Loucy (cell line): ENCODE data around the gene ARL11.

ENCODE experiments used
- H2AFZ ChIP-seq: fragments of 200-600 bp; sonication (generic); 2 replicates; pipeline ENCODE4 v1.6.0; 2016; ENCODE audit warnings: antibody characterized with exemption, mild to moderate bottlenecking, low read length, moderate library complexity
- H3F3A ChIP-seq: fragments of 200-600 bp; 2 replicates; pipeline ENCODE4 v1.6.0; 2016; ENCODE audit warnings: antibody characterized with exemption, low read depth, mild to moderate bottlenecking
- H3K27me3 ChIP-seq: fragments of 200-600 bp; sonication (generic); 2 replicates; pipeline ENCODE4 v1.6.1; 2014; ENCODE audit warnings: low read length, mild to moderate bottlenecking; ENCODE audit not compliant: insufficient read depth, poor library complexity, severe bottlenecking
- H3K36me3 ChIP-seq: fragments of 200-600 bp; sonication (generic); 2 replicates; pipeline ENCODE4 v1.6.1; 2016; ENCODE audit warnings: low read length; ENCODE audit not compliant: insufficient read depth
- H3K4me1 ChIP-seq: fragments of 200-600 bp; sonication (generic); 2 replicates; pipeline ENCODE4 v1.5.1; 2014; ENCODE audit warnings: low read length, mild to moderate bottlenecking; ENCODE audit not compliant: insufficient read depth, poor library complexity, severe bottlenecking
- H3K4me2 ChIP-seq: fragments of 200-600 bp; sonication (generic); 2 replicates; pipeline ENCODE4 v1.6.0; 2014; ENCODE audit warnings: antibody characterized with exemption, low read length, low read depth, mild to moderate bottlenecking; ENCODE audit not compliant: poor library complexity, severe bottlenecking
- H3K4me3 ChIP-seq: fragments of 200-600 bp; sonication (generic); 2 replicates; pipeline ENCODE4 v1.5.1; 2014; ENCODE audit warnings: low read length, mild to moderate bottlenecking, mixed read lengths; ENCODE audit not compliant: poor library complexity, severe bottlenecking
- H3K79me2 ChIP-seq: fragments of 200-600 bp; sonication (generic); 2 replicates; pipeline ENCODE4 v1.6.1; 2014; ENCODE audit warnings: low read length; ENCODE audit not compliant: insufficient read depth
- H3K9ac ChIP-seq: fragments of 200-600 bp; sonication (generic); 2 replicates; pipeline ENCODE4 v1.6.0; 2014; ENCODE audit warnings: mild to moderate bottlenecking, low read depth, low read length, moderate library complexity; ENCODE audit not compliant: poor library complexity, severe bottlenecking
- H3K9me2 ChIP-seq: fragments of 200-600 bp; sonication (generic); replicated peaks from 2 replicates; pipeline ENCODE4 v1.6.1; 2016; ENCODE audit warnings: low read depth, low read length, mixed read lengths
- H3K9me3 ChIP-seq: fragments of 200-600 bp; sonication (generic); 2 replicates; pipeline ENCODE4 v1.6.1; 2014; ENCODE audit warnings: mild to moderate bottlenecking, antibody characterized with exemption, low read length, low read depth; ENCODE audit not compliant: insufficient read depth
- H4K20me1 ChIP-seq: fragments of 200-600 bp; sonication (generic); 2 replicates; pipeline ENCODE4 v1.6.0; 2014; ENCODE audit warnings: antibody characterized with exemption, low read length, mild to moderate bottlenecking; ENCODE audit not compliant: insufficient read depth, poor library complexity, severe bottlenecking
- CTCF ChIP-seq: fragments of 200-600 bp; sonication (generic); conservative IDR thresholded peaks from 2 replicates; pipeline ENCODE4 v1.5.1; 2014; ENCODE audit warnings: mild to moderate bottlenecking, antibody characterized with exemption, low read length
- EZH2phosphoT487 ChIP-seq: fragments of 200-600 bp; IDR thresholded peaks from 2 replicates; pipeline ENCODE4 v1.6.1; 2018; ENCODE audit warnings: antibody characterized with exemption, mild to moderate bottlenecking, moderate library complexity, borderline replicate concordance

Gene ARL11

GRCh38 chr13:49622174-49622946, 5.9 kb upstream of the ARL11 start:
- no peaks in the 10 kb centered on the region for H3K79me2 ChIP-seq
- no peaks in the 10 kb centered on the region for H3K9me2 ChIP-seq
- no peaks in the 10 kb centered on the region for H3K4me1 ChIP-seq
- H2AFZ ChIP-seq, result no peak overlapping the region
- TF ChIP-seq EZH2phosphoT487 (no peak), CTCF (no peak)
- no peaks in the 10 kb centered on the region for H3K27me3 ChIP-seq
- H4K20me1 ChIP-seq, result no peaks in the 10 kb centered on the region
- H3K36me3 ChIP-seq, result no peaks in the 10 kb centered on the region
- H3K9ac ChIP-seq, result no peak overlapping the region
- H3K4me3 ChIP-seq, result no peak overlapping the region
- no peaks in the 10 kb centered on the region for H3F3A ChIP-seq
- no peak overlapping the region for H3K4me2 ChIP-seq
- H3K9me3 ChIP-seq, result no peaks in the 10 kb centered on the region

GRCh38 chr13:49624229-49624628, 4.1 kb upstream of the ARL11 start:
- no peak overlapping the region for H3K9ac ChIP-seq
- H3K9me2 ChIP-seq, result no peaks in the 10 kb centered on the region
- no peaks in the 10 kb centered on the region for H3K4me1 ChIP-seq
- H3K4me3 ChIP-seq, result no peak overlapping the region
- H3F3A ChIP-seq, result no peaks in the 10 kb centered on the region
- no peaks in the 10 kb centered on the region for H3K9me3 ChIP-seq
- H2AFZ ChIP-seq, result no peak overlapping the region
- no peaks in the 10 kb centered on the region for H4K20me1 ChIP-seq
- no peaks in the 10 kb centered on the region for H3K27me3 ChIP-seq
- H3K4me2 ChIP-seq, result no peak overlapping the region
- TF ChIP-seq EZH2phosphoT487 (no peak), CTCF (no peak)
- H3K79me2 ChIP-seq, result no peaks in the 10 kb centered on the region
- H3K36me3 ChIP-seq, result no peaks in the 10 kb centered on the region

- no peaks in the 10 kb centered on the region for H3K4me1 ChIP-seq
- H2AFZ ChIP-seq, result no peak overlapping the region
- no peaks in the 10 kb centered on the region for H3K27me3 ChIP-seq
These were observed 2.8 kb upstream of the ARL11 start for GRCh38 chr13:49625392-49626079.

More at GRCh38 chr13:49625392-49626079, 2.8 kb upstream of the ARL11 start:
- Histone ChIP-seq H3F3A (no peaks in the 10 kb centered on the region), H3K4me3 (no peak overlapping the region), H3K79me2 (no peaks in the 10 kb centered on the region), H3K9me3 (no peaks in the 10 kb centered on the region), H3K4me2 (no peak overlapping the region), H3K9me2 (no peaks in the 10 kb centered on the region), H3K36me3 (no peaks in the 10 kb centered on the region), H3K9ac (no peak overlapping the region), H4K20me1 (no peaks in the 10 kb centered on the region)
- no peak for TF ChIP-seq CTCF
- TF ChIP-seq EZH2phosphoT487, result no peak
